Upper lobe of left lung (tissue), 4 donors: Measurements from ENCODE around the gene JARID2.

Experiments used
- EP300 ChIP-seq, 4 donors: sonication (generic); formaldehyde crosslinking; IDR thresholded peaks; one replicate each; pipeline ENCODE4 v1.5.1; 2017; ENCODE audit warnings: antibody characterized with exemption in 4 of 4, control low read depth in 2 of 4
- POLR2AphosphoS5 ChIP-seq, 2 donors: sonication (generic); formaldehyde crosslinking; IDR thresholded peaks; one replicate each; pipeline ENCODE4 v1.5.1; 2017; ENCODE audit warnings: antibody characterized with exemption in 2 of 2
- TF ChIP-seq, protein P1 (sequence below), 6 experiments: fragments of 450-650 bp in 4 of 6; fragments of 200-600 bp in 2 of 6; sonication (generic) in 2 of 6; IDR thresholded peaks; one replicate each; pipeline ENCODE4 v1.5.1; 2016 to 2019; ENCODE audit warnings: antibody characterized with exemption in 6 of 6

DNA sequence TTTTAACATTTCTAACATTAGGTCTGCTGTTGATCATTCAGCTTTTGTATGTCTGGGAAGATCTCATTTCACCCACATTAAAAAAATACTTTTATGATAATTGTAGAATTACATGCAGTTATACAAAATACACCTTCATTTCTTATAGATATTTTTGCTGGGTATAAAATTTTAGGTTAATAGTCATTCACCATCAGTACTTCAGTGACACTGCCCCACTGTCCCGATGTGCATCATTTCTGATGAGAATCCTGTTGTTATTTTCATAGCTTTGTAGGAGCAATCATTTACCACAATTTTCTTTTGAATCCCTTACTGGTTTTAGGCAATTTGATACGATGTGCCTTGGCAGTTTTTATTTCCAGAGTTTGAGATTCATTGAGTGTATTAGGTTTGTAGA, 173.6 kb downstream of the JARID2 start:
- TF ChIP-seq, protein P1, sequence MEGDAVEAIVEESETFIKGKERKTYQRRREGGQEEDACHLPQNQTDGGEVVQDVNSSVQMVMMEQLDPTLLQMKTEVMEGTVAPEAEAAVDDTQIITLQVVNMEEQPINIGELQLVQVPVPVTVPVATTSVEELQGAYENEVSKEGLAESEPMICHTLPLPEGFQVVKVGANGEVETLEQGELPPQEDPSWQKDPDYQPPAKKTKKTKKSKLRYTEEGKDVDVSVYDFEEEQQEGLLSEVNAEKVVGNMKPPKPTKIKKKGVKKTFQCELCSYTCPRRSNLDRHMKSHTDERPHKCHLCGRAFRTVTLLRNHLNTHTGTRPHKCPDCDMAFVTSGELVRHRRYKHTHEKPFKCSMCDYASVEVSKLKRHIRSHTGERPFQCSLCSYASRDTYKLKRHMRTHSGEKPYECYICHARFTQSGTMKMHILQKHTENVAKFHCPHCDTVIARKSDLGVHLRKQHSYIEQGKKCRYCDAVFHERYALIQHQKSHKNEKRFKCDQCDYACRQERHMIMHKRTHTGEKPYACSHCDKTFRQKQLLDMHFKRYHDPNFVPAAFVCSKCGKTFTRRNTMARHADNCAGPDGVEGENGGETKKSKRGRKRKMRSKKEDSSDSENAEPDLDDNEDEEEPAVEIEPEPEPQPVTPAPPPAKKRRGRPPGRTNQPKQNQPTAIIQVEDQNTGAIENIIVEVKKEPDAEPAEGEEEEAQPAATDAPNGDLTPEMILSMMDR (IDR thresholded peaks at IDR 0.05), result no peak
- TF ChIP-seq POLR2AphosphoS5 (IDR thresholded peaks at IDR 0.05), result no peak
- TF ChIP-seq EP300 (IDR thresholded peaks at IDR 0.05), result no peak
